PFSK-1 (cell line): Measurements from ENCODE around the gene EPHB3.

ENCODE experiments used
- FOXP2 ChIP-seq: optimal IDR thresholded peaks from 2 replicates; pipeline ENCODE3; 2011; ENCODE audit warnings: borderline replicate concordance, control low read depth, inconsistent platforms; ENCODE audit not compliant: insufficient read depth; ENCODE audit errors: extremely low read length, extremely low read depth
- POLR2AphosphoS5 ChIP-seq: IDR thresholded peaks from 2 replicates; pipeline ENCODE4 v1.6.1; 2012; ENCODE audit warnings: low read depth, mild to moderate bottlenecking, control low read depth, low read length, moderate library complexity
- REST ChIP-seq, 2 experiments: IDR thresholded peaks; 2 replicates each; pipeline versions ENCODE4 v1.6.1 to v1.8.0; 2011 to 2012; ENCODE audit warnings: low read depth in 2 of 2, low read length in 2 of 2, control low read depth in 1 of 2, inconsistent platforms in 1 of 2, mild to moderate bottlenecking in 1 of 2, moderate library complexity in 1 of 2; ENCODE audit not compliant: insufficient read depth in 1 of 2
- SIN3A ChIP-seq: IDR thresholded peaks from 2 replicates; pipeline ENCODE4 v1.6.1; 2012; ENCODE audit warnings: mild to moderate bottlenecking, low read length, moderate library complexity, borderline replicate concordance; ENCODE audit not compliant: insufficient read depth
- TAF1 ChIP-seq: IDR thresholded peaks from 2 replicates; pipeline ENCODE4 v1.6.1; 2012; ENCODE audit warnings: low read length, control low read depth, borderline replicate concordance; ENCODE audit not compliant: insufficient read depth

Gene EPHB3

GRCh38 chr3:184570035-184570434, 8.4 kb downstream of the EPHB3 start:
- TF ChIP-seq FOXP2 (no peak), SIN3A (no peak), REST (IDR thresholded peaks at IDR 0.05; ENCODE audit: insufficient read depth in 1 of 2, low read depth in 2 of 2, low read length in 2 of 2) (no peak), POLR2AphosphoS5 (no peak), TAF1 (no peak)

- TF ChIP-seq REST (IDR thresholded peaks at IDR 0.05; ENCODE audit: insufficient read depth in 1 of 2, low read depth in 2 of 2, low read length in 2 of 2) (no peak), POLR2AphosphoS5 (no peak), TAF1 (no peak), SIN3A (no peak), FOXP2 (no peak)
Measured at GRCh38 chr3:184570489-184570888, 8.9 kb downstream of the EPHB3 start.

- TF ChIP-seq REST (IDR thresholded peaks at IDR 0.05; ENCODE audit: insufficient read depth in 1 of 2, low read depth in 2 of 2, low read length in 2 of 2): no peak
- no peak for TF ChIP-seq FOXP2
- no peak for TF ChIP-seq POLR2AphosphoS5
Measured at GRCh38 chr3:184571750-184572377, 10.3 kb downstream of the EPHB3 start.

DNA sequence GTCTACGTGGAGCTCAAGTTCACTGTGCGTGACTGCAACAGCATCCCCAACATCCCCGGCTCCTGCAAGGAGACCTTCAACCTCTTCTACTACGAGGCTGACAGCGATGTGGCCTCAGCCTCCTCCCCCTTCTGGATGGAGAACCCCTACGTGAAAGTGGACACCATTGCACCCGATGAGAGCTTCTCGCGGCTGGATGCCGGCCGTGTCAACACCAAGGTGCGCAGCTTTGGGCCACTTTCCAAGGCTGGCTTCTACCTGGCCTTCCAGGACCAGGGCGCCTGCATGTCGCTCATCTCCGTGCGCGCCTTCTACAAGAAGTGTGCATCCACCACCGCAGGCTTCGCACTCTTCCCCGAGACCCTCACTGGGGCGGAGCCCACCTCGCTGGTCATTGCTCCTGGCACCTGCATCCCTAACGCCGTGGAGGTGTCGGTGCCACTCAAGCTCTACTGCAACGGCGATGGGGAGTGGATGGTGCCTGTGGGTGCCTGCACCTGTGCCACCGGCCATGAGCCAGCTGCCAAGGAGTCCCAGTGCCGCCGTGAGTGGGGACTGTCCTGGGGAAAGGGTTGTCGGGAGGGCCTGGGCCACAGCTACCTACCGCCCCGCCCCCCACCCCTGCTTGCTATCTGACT, 11.2 kb downstream of the EPHB3 start:
- TF ChIP-seq REST (IDR thresholded peaks at IDR 0.05; ENCODE audit: insufficient read depth in 1 of 2, low read depth in 2 of 2, low read length in 2 of 2) (no peak), SIN3A (no peak), POLR2AphosphoS5 (no peak), FOXP2 (no peak), TAF1 (no peak)
